Smooth muscle cell (in vitro differentiated cells): ENCODE data around the gene SLC2A4. TPM values are rescaled to one million over a fixed set of nuclear protein-coding genes. Genes with fewer than 3 reads are reported as not detected.
"Not testable (repeated sequence)": the region's sequence is repeated elsewhere in the genome, so short reads cannot be mapped to it uniquely, and the experiment has no call there.

Experiments
- DNase-seq: peaks from one replicate; lab custom pipeline; 2025; ENCODE audit not compliant: unreplicated experiment; lab: John Stamatoyannopoulos, UW
- H2AFZ ChIP-seq: fragments of 200-600 bp; sonication (generic); 2 replicates; pipeline ENCODE4 v1.6.0; 2016; ENCODE audit warnings: antibody characterized with exemption, low read depth, mild to moderate bottlenecking
- H3F3A ChIP-seq: fragments of 200-600 bp; sonication (generic); 2 replicates; pipeline ENCODE4 v1.6.0; 2017; ENCODE audit warnings: antibody characterized with exemption, low read depth
- H3K27ac ChIP-seq: fragments of 200-600 bp; sonication (generic); 2 replicates; pipeline ENCODE4 v1.5.1; 2016; ENCODE audit warnings: low read depth, mild to moderate bottlenecking
- H3K27me3 ChIP-seq: fragments of 200-600 bp; sonication (generic); 2 replicates; pipeline ENCODE4 v1.6.1; 2016; ENCODE audit warnings: low read depth, mild to moderate bottlenecking
- H3K36me3 ChIP-seq: fragments of 200-600 bp; sonication (generic); 2 replicates; pipeline ENCODE4 v1.5.1; 2016; ENCODE audit warnings: low read depth
- H3K4me1 ChIP-seq: fragments of 200-600 bp; sonication (generic); 2 replicates; pipeline ENCODE4 v1.5.1; 2016; ENCODE audit warnings: low read depth
- H3K4me2 ChIP-seq: fragments of 200-600 bp; sonication (generic); 2 replicates; pipeline ENCODE4 v1.6.0; 2016; ENCODE audit warnings: mild to moderate bottlenecking
- H3K4me3 ChIP-seq: fragments of 200-600 bp; sonication (generic); 2 replicates; pipeline ENCODE4 v1.5.1; 2016; ENCODE audit warnings: mild to moderate bottlenecking
- H3K79me2 ChIP-seq: fragments of 200-600 bp; sonication (generic); 2 replicates; pipeline ENCODE4 v1.6.0; 2016; ENCODE audit warnings: low read depth, mild to moderate bottlenecking
- H3K9ac ChIP-seq: fragments of 200-600 bp; sonication (generic); 2 replicates; pipeline ENCODE4 v1.6.0; 2016; ENCODE audit warnings: low read depth
- H3K9me3 ChIP-seq: fragments of 200-600 bp; sonication (generic); replicated peaks from 2 replicates; pipeline ENCODE4 v1.5.1; 2016; ENCODE audit warnings: low read depth
- H4K20me1 ChIP-seq: fragments of 200-600 bp; sonication (generic); 2 replicates; pipeline ENCODE4 v1.6.0; 2016; ENCODE audit warnings: low read depth
- WGBS: methylation state at CpG from one replicate; pipeline ENCODE4 v1.1.7; 2016; ENCODE audit warnings: low lambda C conversion rate; 5-methylcytosine and 5-hydroxymethylcytosine counted together
- polyA plus RNA-seq: library from polyadenylated mRNA; unstranded; fragments of >200 nt; fragmentation: Nextera tagmentation; extraction: Ambion mirVana; gene quantifications from 2 replicates; pipeline ENCODE4 v1.2.1, GENCODE V29; 2016
- total RNA-seq: library from RNA; depleted of rRNA; stranded (reverse); fragments of >200 nt; gene quantifications from 2 replicates; pipeline ENCODE4 v1.2.3, GENCODE V29; 2014
- TF ChIP-seq, protein P1 (sequence below): fragments of 200-600 bp; sonication (generic); IDR thresholded peaks from 2 replicates; pipeline ENCODE4 v1.5.1; 2017; ENCODE audit warnings: borderline replicate concordance, mild to moderate bottlenecking, antibody characterized with exemption; ENCODE audit not compliant: insufficient read depth, poor library complexity, severe bottlenecking

Gene SLC2A4
- total and polyA plus RNA-seq, 2 experiments from 2014 or later, result not detected

GRCh38 chr17:7241783-7242716, 39.5 kb upstream of the SLC2A4 start, which contains the start of gene GABARAP:
GABARAP (minus strand) TSS chr17:7242449; CDS start chr17:7242330, 119 bp downstream.
- peak; percentile 90 for DNase-seq
- H3F3A ChIP-seq, result peaks cover 30% of the 10 kb centered on the region
- H3K27ac ChIP-seq, result peak within 1 kb of the TSS; percentile 95
- peak within 1 kb of the TSS; percentile 82 for H3K4me3 ChIP-seq
- peaks cover 52% of the 10 kb centered on the region for H3K79me2 ChIP-seq
- H4K20me1 ChIP-seq, result peaks cover 6% of the 10 kb centered on the region
- H3K9me3 ChIP-seq, result no peaks in the 10 kb centered on the region
- peaks cover 24% of the 10 kb centered on the region for H3K4me1 ChIP-seq
- H3K27me3 ChIP-seq, result no peaks in the 10 kb centered on the region
- no peaks in the 10 kb centered on the region for H3K36me3 ChIP-seq
- peak within 1 kb of the TSS; percentile 99 for H3K9ac ChIP-seq
- H3K4me2 ChIP-seq, result peak within 1 kb of the TSS; percentile 84
- H2AFZ ChIP-seq, result peak within 1 kb of the TSS; percentile 82
- TF ChIP-seq, protein P1, sequence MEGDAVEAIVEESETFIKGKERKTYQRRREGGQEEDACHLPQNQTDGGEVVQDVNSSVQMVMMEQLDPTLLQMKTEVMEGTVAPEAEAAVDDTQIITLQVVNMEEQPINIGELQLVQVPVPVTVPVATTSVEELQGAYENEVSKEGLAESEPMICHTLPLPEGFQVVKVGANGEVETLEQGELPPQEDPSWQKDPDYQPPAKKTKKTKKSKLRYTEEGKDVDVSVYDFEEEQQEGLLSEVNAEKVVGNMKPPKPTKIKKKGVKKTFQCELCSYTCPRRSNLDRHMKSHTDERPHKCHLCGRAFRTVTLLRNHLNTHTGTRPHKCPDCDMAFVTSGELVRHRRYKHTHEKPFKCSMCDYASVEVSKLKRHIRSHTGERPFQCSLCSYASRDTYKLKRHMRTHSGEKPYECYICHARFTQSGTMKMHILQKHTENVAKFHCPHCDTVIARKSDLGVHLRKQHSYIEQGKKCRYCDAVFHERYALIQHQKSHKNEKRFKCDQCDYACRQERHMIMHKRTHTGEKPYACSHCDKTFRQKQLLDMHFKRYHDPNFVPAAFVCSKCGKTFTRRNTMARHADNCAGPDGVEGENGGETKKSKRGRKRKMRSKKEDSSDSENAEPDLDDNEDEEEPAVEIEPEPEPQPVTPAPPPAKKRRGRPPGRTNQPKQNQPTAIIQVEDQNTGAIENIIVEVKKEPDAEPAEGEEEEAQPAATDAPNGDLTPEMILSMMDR, result no peak
- WGBS, result under 1% methylated on average over 48 of the region's 62 CpGs

DNA sequence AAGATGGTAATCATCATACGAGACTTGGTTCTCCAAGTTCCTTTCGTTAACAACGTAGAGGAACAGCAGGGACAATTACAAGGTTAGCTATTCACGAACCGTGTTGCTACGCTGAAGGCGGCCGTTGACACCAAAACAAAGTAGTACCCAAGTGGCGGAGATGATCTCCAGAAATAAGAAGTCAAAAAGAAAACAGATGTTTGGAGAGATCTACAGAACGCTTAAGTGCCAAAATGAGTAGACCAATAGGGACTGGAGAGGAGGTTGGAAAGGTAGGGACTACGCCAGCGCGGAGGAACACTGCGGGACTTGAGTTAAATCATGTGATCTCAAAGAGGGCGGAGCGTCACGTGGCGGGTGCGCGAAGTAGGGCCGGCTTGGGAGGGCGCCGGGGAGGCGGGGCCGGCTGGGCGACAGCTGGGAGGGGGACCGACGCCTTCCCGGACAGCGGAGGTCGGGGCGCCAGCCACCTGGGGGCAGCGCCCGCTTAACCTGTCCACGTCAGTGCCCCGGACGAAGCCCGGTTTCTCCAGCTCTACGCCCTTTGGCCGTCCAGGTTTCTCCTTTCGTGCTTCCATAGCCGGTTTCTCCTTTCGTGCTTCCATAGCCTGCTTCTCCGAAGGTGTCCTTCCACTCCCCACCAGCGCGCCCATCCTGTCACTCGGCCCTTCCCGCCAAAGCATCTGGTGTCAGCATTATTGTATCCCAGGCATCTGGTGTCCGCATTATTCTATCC, 38.6 kb upstream of the SLC2A4 start:
- H3K9me3 ChIP-seq, result no peaks in the 10 kb centered on the region
- no peaks in the 10 kb centered on the region for H3K27me3 ChIP-seq
- H4K20me1 ChIP-seq, result no peaks in the 10 kb centered on the region
- H3K27ac ChIP-seq, result peak overlapping the region; percentile 95
- H3K79me2 ChIP-seq, result peaks cover 54% of the 10 kb centered on the region
- peak overlapping the region; percentile 84 for H3K4me2 ChIP-seq
- WGBS, result 2% methylated on average over 42 of the region's 49 CpGs
- H2AFZ ChIP-seq, result peak overlapping the region; percentile 82
- H3K36me3 ChIP-seq, result no peaks in the 10 kb centered on the region
- peak overlapping the region; percentile 82 for H3K4me3 ChIP-seq
- peak; percentile 85 for DNase-seq
- H3K4me1 ChIP-seq, result peaks cover 19% of the 10 kb centered on the region
- peaks cover 27% of the 10 kb centered on the region for H3F3A ChIP-seq
- H3K9ac ChIP-seq, result peak overlapping the region; percentile 99
- TF ChIP-seq, protein P1, result no peak

DNA sequence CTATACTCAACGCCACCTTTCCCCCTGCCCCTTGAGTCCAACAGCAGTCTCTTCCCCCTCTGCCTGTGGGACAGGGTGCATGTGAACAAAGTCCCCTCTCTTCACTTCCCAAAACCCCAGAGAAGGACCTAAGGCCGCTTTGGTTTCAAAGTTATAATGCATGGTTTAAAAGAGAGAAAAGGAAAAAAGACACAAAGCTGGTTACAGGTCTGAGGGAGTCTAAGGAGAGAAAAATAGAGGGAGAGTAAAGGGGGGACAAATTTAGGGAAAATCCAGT, 38.1 kb upstream of the SLC2A4 start:
- no peaks in the 10 kb centered on the region for H4K20me1 ChIP-seq
- H3K79me2 ChIP-seq, result peaks cover 57% of the 10 kb centered on the region
- peak overlapping the region; percentile 99 for H3K9ac ChIP-seq
- no peaks in the 10 kb centered on the region for H3K36me3 ChIP-seq
- TF ChIP-seq, protein P1, result no peak
- H2AFZ ChIP-seq, result peak overlapping the region; percentile 82
- no peak for DNase-seq
- 54% methylated on average over 2 of the region's 2 CpGs for WGBS
- H3K27ac ChIP-seq, result peak overlapping the region; percentile 95
- no peaks in the 10 kb centered on the region for H3K9me3 ChIP-seq
- H3K4me1 ChIP-seq, result peaks cover 19% of the 10 kb centered on the region
- H3K27me3 ChIP-seq, result no peaks in the 10 kb centered on the region
- H3K4me2 ChIP-seq, result peak overlapping the region; percentile 84
- H3K4me3 ChIP-seq, result peak overlapping the region; percentile 82
- H3F3A ChIP-seq, result peaks cover 27% of the 10 kb centered on the region

DNA sequence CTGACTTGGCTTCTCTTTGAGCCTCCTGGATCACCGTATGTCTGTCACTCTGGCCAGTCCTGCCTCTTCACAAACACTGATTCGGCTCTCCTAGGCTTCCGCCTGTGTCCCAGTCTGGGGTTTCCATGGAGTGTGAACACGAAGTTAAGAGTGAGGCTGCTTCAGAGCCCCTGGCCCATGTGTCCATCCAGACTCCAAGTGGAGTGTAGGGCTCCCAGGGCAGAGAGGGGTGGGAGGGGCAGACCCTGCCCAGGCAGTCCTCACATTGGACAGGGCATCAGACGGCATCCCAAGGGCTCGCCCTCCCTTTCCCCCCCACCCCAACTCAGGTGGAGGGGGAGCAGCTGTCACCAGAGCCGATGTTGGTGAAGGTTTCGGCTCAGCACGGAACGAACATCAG, 37.7 kb upstream of the SLC2A4 start:
- Histone ChIP-seq H3K27ac (peak overlapping the region; percentile 95), H3K4me1 (peaks cover 19% of the 10 kb centered on the region), H3K4me2 (peak overlapping the region; percentile 84), H3F3A (peaks cover 27% of the 10 kb centered on the region), H3K79me2 (peaks cover 57% of the 10 kb centered on the region)
- H3K9ac ChIP-seq, DNase-seq, H2AFZ ChIP-seq, H3K36me3 ChIP-seq, H3K4me3 ChIP-seq, H4K20me1 ChIP-seq, H3K27me3 ChIP-seq, H3K9me3 ChIP-seq: not testable (repeated sequence)
- WGBS, result 89% methylated on average over 9 of the region's 10 CpGs
